Kidney (tissue), 14 donors: Measurements from ENCODE around the gene ZSCAN20. TPM values are rescaled to one million over a fixed set of nuclear protein-coding genes. Genes with fewer than 3 reads are reported as not detected.

Experiments
- DNase-seq, 5 donors: peaks; one replicate each; pipeline ENCODE4 v3.0.0-alpha.2; 2013 to 2020
- FAIRE-seq: peaks from 2 replicates; lab custom pipeline; 2012; peaks lifted over from hg19 to GRCh38; lab: Jason Lieb, UNC
- H3K27ac ChIP-seq, 2 donors: one replicate each; pipeline ENCODE4 v1.7.0; 2013; ENCODE audit warnings: low read depth in 2 of 2, low read length in 2 of 2, inconsistent platforms in 1 of 2
- H3K27me3 ChIP-seq: one replicate; pipeline ENCODE4 v1.7.1; 2013; ENCODE audit warnings: low read length, inconsistent platforms; ENCODE audit not compliant: control insufficient read depth, insufficient read depth
- H3K36me3 ChIP-seq, 3 donors: one replicate each; pipeline versions ENCODE4 v1.7.0 to v1.7.1; 2013; ENCODE audit warnings: low read length in 3 of 3, control low read depth in 1 of 3, inconsistent platforms in 1 of 3; ENCODE audit not compliant: insufficient read depth in 3 of 3, control insufficient read depth in 2 of 3
- H3K4me1 ChIP-seq, 3 donors: one replicate each; pipeline versions ENCODE4 v1.7.0 to v1.7.1; 2013; ENCODE audit warnings: low read length in 3 of 3, inconsistent platforms in 1 of 3, low read depth in 1 of 3; ENCODE audit not compliant: control insufficient read depth in 2 of 3, insufficient read depth in 2 of 3
- H3K4me3 ChIP-seq, 3 donors: one replicate each; pipeline versions ENCODE4 v1.7.0 to v1.8.1; 2013; ENCODE audit warnings: low read length in 3 of 3, control low read depth in 1 of 3, inconsistent platforms in 1 of 3
- H3K9ac ChIP-seq, 3 donors: one replicate each; pipeline versions ENCODE4 v1.7.0 to v1.7.1; 2013; ENCODE audit warnings: low read length in 3 of 3, control low read depth in 1 of 3, inconsistent platforms in 1 of 3
- H3K9me3 ChIP-seq, 3 donors: one replicate each; pipeline versions ENCODE4 v1.7.0 to v1.7.1; 2013; ENCODE audit warnings: low read length in 3 of 3, control low read depth in 1 of 3, inconsistent platforms in 1 of 3; ENCODE audit not compliant: control insufficient read depth in 2 of 3, insufficient read depth in 1 of 3
- CTCF ChIP-seq: IDR thresholded peaks from 3 replicates; pipeline ENCODE4 v1.5.1; 2012; ENCODE audit warnings: mild to moderate bottlenecking, moderate library complexity, borderline replicate concordance; ENCODE audit not compliant: insufficient read depth; ENCODE audit errors: extremely low read depth
- intact Hi-C: fragments of 100-400 bp; cut with DNase I; formaldehyde crosslinking; loops from one replicate; pipeline ENCODE4 v1.11.1; 2022
- polyA plus RNA-seq: library from polyadenylated mRNA; stranded (reverse); fragments of 350-450 nt; fragmentation: Illumina TruSeq; extraction: RNeasy Lipid Tissue Mini Kit (QIAGEN cat#74804); gene quantifications from one replicate; pipeline ENCODE4 v1.2.3, GENCODE V29; 2014; ENCODE audit warnings: low read depth, low replicate concordance; ENCODE audit not compliant: insufficient read depth
- total RNA-seq: library from RNA; stranded (reverse); fragmentation: NEBNext Ultra II Directional; extraction: Animal tissue kit (Norgen Biotek cat#: 25700); gene quantifications from one replicate; pipeline ENCODE4 v1.2.1, GENCODE V29; 2021
- donor health status: control.
- donor health status: control.
- donor health status: control.
- donor health status: control.
- donor health status: control.
- donor health status: DM: yes; HTN: yes; CAD: no.
- donor health status: Normal renal cell carcinoma (clear cell type).

The ZSCAN20 gene
- total and polyA plus RNA-seq, 2 donors from 2014 or later, result 0.99 to 6.3 TPM

- Histone ChIP-seq H3K36me3 (no peaks in the 10 kb centered on the region), H3K9me3 (no peaks in the 10 kb centered on the region), H3K4me1 (peaks cover 3 to 21% (median 7%) of the 10 kb centered on the region in 3 donors), H3K4me3 (no peak overlapping the region), H3K27me3 (no peaks in the 10 kb centered on the region), H3K9ac (no peak overlapping the region), H3K27ac (no peak overlapping the region)
- FAIRE-seq (no peak), DNase-seq (no peak)
- intact Hi-C loops, result loop anchor here (10.0 kb wide), 1 partner anchor 184 kb away; no protein-coding TSS in a partner anchor
- TF ChIP-seq CTCF, result no peak
These were observed 3.9 kb upstream of the ZSCAN20 start for GRCh38 chr1:33468531-33468930.

GRCh38 chr1:33468967-33469366 lies 3.5 kb upstream of the ZSCAN20 start:
- Histone ChIP-seq H3K27ac (no peak overlapping the region), H3K4me3 (no peak overlapping the region), H3K9ac (no peak overlapping the region), H3K4me1 (peaks cover 3 to 21% (median 7%) of the 10 kb centered on the region in 3 donors), H3K27me3 (no peaks in the 10 kb centered on the region), H3K36me3 (no peaks in the 10 kb centered on the region), H3K9me3 (no peaks in the 10 kb centered on the region)
- no peak for FAIRE-seq
- intact Hi-C loops, result loop anchor here (10.0 kb wide), 1 partner anchor 184 kb away; no protein-coding TSS in a partner anchor
- no peak for TF ChIP-seq CTCF
- DNase-seq, result no peak

GRCh38 chr1:33469691-33470090 lies 2.8 kb upstream of the ZSCAN20 start:
- no peak overlapping the region for H3K9ac ChIP-seq
- FAIRE-seq (no peak), DNase-seq (no peak)
- peaks cover 3 to 21% (median 7%) of the 10 kb centered on the region in 3 donors for H3K4me1 ChIP-seq
- H3K4me3 ChIP-seq, result no peak overlapping the region
- H3K36me3 ChIP-seq, result no peaks in the 10 kb centered on the region
- intact Hi-C loops, result loop anchor here (10.0 kb wide), 1 partner anchor 185 kb away; no protein-coding TSS in a partner anchor
- H3K9me3 ChIP-seq, result no peaks in the 10 kb centered on the region
- no peak overlapping the region for H3K27ac ChIP-seq
- TF ChIP-seq CTCF, result no peak
- H3K27me3 ChIP-seq, result no peaks in the 10 kb centered on the region
